GM18520 (cell line): ENCODE measurements around the gene LMAN2L.

ENCODE experiments used
- ATAC-seq: cut with Tn5 transposase; IDR thresholded peaks from one replicate; pipeline ENCODE4 v1.9.1; 2021; ENCODE audit not compliant: unreplicated experiment

LMAN2L gene

DNA sequence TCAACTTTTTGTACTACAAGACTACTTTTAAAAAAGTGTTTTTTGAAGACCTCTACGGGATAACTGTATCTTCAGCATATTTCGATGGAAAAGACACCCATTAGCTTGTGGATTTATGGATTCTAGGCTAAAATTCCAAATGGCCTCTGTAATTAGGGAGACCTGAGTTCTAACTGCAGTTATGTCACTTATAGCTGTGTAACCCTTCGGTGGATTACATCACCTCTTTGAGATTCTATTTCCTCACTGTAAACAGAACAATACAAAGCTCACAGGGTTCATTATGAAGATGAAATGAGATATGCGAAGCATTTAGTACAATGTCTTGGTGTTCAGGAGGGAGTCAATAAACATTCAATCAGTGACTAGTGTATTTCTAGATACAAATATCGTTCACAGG lies 24.2 kb downstream of the LMAN2L start:
- no peak for ATAC-seq

DNA sequence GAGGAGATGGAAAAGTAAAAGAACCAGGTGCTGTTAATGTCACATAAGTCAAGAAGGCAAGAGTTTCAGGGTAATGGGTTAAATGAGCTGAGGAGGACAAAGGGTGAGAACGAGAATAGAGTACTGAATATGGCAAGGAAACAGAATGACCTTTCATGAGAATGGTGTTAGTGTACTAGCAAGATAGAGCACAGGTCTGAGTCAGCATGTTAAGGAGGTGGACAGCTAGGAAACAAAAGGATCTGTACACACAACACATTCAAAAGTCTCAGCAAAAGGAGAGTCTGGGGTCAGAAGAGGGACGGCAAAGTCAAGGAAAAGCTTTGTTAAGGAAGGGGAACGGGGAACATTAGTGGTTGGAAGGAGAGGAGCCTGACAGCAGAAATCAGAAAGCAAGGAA lies 28.9 kb downstream of the LMAN2L start:
- ATAC-seq = no peak

DNA sequence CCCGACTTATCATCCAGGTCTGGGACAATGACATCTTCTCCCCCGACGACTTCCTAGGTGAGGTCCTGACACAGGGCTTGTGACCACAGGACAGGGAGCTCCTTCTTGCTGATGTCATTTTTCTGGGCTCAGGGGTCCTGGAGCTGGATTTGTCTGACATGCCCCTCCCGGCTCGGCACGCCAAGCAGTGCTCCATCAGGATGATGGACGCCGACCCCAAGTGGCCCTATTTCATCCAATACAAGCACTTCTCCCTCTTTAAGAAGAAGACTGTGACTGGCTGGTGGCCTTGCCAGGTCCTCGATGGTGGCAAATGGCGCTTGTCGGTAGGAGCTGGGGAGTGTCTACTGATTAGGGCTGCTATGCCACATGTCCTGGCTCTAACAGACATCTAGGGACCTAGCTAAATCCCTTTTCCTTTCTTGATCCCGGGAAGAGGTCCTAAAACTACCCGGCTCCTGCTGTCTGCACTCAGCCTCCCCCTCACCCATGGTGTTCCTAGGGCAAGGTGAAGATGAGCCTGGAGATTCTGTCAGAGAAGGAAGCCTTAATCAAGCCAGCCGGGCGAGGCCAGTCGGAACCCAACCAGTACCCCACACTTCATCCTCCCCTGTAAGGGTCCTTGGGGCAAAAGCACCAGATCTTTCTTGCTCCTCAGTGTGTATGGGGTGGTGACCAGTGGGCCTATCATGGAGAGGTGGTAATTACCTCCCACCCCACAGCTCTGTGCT lies 36.7 kb downstream of the LMAN2L start:
- ATAC-seq = no peak

DNA sequence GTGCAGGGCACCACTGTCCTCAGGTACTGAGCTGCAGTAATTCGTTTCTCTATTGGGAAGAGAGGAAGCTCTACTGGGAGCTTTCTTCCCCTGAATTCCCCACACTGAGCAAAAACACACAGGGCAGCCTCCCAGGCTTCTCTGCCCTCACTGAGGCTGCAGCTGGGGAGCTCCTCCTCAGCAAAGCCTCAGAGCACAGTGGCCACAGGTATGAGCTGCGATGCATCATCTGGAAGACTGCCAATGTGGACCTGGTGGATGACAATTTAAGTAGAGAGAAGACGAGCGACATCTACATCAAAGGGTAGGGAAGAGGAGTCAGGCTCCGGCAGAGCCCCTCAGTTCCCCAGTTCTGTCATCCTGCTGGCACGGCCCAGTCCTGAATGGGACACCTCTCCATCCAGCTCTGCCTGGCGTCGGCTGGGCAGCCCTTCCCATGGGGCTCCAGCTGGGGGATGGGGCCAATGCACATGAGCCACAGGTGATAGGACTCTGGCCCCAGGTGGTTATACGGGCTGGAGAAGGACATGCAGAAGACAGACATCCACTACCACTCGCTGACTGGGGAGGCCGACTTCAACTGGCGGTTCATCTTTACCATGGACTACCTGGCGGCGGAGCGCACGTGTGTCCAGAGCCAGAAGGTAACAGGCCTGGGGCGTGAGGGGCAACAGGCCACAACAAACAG lies 37.6 kb downstream of the LMAN2L start:
- ATAC-seq = no peak

DNA sequence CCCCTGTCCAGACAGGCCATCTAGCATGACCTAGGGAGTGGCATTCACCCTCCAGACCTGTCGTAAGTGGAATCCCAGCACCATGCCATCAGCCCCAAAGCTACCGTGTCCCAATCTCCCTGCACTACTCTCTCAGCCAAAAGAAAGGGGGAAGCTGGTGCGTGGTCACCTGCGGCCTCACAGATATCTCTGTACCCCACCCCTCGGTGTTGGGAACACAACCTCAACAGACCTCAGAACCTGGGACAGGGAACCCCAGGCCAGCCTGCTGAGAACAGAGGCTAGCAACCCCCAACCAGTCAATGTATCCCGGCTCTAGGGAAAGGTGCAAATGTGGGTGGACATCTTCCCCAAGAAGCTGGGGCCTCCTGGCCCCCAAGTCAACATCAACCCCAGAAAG lies 38.2 kb downstream of the LMAN2L start:
- ATAC-seq = no peak

DNA sequence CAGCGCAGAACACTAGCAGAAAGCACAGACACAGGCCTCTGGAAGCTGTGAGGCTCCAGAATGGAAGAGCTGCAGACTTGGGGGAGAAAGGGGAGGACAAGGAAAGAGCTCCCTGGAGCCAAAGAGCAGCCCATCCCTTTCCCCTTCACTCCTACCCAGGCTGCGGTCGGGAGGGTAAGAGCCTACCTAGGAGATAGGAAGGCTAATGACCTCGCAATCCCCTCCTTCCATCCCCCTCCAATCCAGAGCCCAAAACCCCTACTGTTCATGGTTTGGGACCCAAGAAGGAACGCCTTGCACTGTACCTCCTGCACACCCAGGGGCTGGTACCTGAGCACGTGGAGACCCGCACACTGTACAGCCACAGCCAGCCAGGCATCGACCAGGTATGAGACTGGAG lies 39.8 kb downstream of the LMAN2L start:
- ATAC-seq = no peak

DNA sequence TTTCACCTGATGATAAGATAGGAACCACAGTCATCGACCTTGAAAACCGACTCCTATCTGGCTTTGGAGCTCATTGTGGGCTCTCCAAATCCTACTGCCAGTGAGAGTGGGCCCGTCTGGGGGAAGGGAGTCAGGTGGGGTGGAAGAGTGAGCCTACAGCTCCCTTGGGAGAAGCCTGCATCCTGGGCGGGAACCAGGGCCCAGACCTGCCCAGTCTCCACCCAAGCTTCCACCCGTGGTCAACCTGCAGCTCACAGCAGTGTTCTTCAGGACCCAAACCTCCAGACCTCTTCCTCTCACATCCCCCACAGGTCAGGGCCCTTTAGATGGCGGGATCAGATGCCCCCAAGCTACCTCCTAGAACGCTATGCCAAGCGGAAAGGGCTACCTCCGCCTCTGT lies 40.2 kb downstream of the LMAN2L start:
- no peak for ATAC-seq

DNA sequence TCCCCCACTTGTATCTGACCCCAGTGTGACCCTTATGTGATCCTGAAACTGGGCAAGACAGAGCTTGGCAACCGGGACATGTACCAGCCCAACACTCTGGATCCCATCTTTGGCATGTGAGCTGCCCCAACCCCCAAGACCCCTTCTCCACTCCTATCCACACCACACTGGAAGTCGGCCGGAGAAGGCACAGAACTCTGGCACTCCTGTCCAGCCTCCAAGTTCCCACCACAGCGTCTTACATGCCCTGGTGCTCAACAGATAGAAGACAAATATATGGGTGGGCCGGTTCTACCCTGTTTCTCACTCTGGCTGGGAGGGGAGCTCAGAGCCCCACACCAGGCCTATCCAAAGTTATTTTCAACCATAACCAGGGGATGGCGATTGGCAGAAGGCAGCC lies 40.8 kb downstream of the LMAN2L start:
- ATAC-seq = no peak

DNA sequence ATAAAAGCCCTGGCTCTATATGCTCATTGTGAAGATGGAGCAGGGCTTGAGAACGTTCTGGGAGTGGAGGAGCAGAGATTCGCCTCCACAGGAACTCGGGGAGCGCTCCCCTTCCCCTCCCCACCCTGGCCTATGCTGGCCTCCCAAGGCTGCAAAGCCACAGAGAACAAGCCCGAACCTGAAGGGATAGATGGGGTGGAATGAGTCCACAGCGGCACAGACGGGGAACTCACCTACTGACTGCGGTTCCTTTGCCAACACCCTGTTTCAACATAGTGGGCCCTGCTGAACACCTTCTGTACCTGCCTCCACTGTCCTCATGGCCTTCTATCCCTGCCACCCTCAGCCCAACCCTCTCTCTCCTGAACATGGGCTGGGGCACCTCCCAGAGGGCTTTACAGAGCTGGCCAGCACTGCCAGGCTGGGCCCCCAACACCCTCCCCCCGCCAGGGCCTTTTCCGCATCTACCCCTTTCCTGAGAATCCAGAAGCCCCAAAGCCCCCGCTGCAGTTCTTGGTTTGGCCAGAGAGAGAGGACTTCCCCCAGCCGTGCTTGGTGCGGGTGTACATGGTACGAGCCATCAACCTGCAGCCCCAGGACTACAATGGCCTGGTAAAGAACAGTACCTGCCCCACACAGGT lies 41.5 kb downstream of the LMAN2L start:
- ATAC-seq = no peak

DNA sequence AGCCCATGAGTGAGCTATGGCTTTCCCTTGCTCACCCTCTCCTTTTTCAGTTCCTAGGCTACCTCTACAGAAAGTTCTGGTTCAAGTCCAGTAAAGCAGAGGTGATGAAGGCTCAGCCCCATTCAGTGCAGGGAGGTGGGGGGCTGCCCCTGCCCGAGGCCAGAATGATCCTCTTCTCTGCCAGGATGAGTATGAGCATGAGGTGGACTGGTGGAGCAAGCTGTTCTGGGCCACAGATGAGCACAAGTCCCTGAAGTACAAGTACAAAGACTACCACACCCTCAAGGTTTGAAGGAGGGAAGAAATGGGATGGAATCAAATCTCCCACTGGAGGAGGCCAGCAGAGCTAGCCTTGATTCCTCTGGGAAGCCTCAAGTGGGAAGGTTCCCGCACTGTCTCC lies 42.4 kb downstream of the LMAN2L start:
- no peak for ATAC-seq

DNA sequence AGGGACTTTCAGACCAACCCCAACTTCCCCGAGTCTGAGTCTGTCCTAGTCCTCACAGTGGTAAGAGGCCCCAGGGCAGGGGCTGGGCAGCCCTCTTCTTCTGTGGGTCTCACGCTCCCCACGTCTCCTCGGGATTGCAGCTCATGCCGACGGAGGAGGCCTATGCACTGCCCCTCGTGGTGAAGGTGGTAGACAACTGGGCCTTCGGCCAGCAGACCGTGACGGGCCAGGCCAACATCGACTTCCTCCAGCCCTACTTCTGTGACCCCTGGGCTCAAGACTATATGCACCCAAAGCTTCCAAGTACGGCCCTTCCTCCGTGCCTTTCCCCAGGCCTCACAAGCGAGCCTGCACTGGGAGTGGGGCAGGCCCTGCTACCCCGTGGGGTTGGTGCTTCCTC lies 44.3 kb downstream of the LMAN2L start:
- no peak for ATAC-seq

DNA sequence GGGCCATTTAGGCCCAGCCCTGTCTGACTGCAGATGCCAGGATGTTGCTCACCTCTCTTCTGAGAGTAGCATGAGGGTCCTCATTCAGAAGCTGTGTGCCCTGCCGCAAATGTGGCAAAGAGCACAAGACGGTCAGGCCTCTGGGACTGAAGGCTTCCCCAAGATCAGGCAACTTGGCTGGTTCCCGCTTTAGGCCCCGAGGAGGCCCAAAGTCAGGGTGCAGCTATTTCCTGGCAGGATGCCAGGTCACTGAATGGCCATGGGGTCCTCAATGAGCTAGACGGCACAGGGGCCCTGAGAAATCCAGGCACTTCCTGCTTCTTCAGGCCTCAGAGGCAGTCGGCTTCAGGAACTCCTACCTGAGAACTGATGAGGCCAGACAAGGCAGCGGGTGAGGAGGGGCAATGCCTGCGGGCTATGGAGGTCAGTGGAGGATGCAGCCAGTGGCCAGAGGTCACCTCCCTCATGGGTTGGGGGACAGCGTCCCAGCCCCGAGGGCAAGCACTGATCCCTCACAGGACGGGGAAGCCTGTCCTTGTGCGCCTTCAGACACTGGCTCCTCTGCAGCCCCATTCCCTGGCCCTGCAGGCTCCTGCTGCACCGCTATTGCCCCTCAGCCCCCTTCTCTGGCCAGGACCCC lies 44.9 kb downstream of the LMAN2L start:
- ATAC-seq = no peak

DNA sequence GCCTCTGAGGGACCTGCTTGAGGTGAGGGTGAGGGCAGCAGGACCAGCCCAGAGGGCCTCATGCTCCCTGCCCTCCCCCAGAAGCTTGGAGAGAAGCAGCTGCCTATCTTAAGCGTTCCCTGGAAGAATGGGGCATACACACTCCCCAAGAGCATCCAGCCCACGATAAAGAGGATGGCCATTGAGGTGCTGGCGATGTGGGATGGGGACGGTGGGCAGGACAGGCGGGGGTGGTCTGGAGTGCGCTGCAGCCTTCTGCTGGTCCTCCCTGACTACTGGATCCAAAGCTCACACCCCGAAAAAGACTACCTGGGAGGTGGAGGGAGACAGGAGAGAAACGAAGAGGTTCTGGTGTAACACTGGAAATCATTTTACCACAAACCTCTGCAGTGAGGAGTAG lies 45.6 kb downstream of the LMAN2L start:
- ATAC-seq = no peak

DNA sequence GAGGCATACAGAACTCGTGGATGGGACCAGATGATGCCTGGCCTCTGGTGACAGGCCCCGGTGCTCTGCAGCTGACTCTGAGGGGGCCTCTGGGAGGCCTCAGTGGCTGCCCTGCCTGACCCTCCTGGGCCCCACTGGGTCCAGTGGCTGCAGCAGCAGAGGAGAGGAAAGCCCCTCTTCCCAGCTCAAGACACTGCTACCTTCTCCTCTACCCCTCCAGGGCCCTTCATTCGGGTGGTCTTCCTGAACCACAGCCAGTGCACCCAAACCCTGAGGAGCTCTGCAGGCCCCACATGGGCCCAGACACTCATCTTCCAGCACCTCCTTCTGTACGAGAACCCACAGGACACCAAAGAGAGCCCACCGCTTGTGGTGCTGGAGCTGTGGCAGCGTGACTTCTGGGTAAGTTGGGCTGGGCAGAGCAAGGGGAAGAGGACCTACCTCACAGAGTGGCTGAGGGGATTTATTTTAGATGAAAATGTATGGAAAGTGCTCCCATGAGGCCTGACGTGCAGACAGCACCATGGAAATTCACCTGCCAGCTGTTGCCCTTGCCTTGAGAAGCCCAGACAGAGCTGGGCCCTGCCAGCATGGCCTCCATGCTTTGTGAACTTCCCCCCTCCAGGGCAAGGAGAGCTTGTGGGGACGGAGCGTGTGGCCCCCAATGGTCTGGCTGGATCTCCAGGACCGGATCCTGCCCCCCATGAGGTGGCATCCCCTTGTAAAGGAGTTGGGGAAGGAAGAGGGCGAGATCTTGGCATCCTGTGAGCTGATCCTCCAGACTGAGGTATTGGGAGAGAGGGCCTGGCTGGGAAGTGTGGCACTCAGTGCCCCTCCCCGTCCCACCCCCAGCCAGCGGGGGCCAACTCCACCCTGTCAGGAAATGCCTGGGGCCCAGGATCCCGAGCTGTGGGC lies 46.3 kb downstream of the LMAN2L start:
- ATAC-seq = no peak

DNA sequence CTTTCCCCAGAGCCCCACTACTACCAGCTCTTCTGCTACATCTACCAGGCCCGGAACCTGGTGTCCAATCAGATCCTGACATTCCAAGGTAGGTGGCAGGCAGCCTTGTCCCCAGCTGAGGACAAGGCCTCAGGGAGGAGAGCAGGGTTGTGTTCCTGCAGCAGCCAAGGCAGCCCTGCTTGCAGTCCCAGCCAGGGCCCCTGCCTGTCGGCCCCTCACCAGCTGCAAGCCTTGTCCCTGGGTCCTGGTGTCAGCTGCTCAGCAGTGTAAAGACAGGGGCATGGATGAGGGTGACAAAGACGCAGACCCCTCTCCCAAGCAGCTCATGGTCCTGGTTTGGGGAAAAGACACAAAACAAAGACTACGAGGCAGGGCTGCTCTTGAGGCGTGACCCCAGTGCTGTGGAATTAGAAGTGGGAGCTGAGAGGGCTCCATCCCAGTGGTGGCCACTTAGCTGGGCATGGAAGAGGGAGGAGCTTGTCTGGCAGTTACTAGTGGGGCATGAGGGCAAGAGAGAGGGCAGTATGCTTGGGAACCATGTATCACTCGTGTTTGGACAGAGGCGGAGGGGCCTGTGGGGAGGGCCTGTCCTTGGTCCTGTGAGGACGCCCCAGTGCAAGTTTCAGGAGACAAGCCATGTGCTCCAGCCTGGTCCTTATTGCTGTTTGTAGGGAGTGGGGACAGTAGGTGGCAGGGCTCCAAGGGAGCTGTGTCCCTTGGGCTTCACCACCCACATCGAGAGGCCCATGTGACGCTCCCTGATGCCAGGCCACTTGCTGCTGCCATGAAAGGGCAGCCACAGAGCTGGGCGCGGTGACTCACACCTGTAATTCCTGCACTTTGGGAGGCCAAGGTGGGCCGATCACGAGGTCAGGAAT lies 47.5 kb downstream of the LMAN2L start:
- no peak for ATAC-seq

DNA sequence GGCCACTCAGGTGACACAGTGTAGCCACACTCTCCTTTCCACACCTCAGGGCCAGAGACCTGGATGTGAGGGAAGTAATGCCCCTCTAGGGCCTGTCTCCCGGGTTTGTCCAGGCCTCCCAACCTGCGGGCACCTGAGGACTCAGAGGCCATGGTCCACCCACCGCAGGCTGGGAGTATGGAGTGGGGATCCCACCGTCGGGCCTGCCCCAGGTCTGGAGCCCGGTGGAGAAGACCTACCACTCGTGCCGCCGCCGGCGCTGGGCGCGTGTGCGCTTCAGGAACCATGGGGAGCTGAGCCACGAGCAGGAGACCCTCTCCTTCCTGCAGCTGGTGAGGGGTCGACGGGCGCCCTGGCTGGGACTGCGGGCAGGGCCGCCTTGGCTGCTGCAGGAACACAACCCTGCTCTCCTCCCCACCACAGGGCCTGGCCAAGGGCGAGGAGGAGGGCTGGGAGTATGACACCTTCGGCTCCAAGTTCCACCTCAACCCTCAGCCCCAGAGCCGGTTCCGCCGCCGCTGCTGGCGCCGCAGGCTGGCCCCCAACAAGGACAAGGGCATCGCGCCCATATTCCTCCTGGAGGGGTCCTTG lies 48.7 kb downstream of the LMAN2L start:
- ATAC-seq = no peak

DNA sequence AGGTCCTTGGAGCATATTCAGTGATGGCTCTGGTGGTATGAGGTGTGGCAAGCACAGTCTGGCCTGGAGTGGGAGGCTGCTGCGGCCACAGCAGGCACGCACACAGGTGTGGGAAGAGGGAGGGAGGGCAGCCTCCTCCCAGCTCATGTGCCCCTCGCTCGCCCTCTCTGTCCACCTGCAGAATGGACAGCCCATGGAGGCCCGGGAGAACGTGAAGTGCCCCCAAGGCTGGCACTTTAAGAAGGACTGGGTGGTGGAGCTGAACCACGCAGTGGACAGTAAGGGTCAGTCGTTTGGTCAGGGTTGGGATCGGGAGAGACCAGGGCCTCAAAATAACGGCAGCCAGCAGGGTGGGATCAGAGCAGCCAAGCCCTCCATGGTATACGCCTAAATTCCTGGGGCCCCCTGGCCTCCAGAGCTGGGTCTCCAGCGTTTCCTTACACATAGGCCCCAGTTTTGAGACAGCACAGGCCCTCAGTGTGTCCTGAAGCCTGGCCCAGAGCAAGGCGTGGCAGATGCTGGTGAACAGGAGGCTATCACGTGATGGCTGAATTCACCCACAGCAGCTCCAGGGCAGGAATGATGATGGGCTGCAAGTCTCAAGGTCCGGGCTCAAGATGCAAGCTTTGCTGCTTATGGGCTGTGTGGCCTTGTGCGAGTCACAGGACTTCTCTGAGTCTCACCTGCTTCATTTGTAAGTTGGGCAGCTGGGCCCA lies 49.4 kb downstream of the LMAN2L start:
- no peak for ATAC-seq

DNA sequence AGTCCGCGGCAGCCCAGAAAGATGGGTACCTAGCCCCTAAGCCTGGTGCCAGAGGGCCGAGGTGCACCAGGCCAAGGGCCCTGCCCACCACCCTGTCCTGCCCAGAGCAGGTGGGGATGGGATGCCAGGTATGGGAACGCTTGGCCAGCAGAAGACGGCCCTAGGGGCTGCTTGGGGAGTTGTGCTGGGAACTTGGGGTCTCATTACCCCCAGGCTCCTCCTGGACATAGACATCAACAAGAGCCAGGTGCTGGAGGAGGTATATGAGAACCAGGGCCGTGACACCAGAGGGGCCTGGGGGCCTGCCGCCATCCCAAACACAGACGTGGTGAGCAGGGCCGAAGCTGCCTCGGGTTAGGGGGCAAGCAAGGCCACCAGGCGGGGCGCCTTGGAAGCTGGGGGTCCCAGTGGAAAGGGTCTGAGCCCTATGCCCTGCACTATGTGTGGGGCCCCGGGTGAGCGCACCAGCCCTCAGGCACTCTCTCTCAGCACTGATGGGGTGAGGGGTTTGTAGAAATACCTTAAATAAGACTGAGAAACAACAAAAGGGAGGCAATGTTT lies 50.4 kb downstream of the LMAN2L start:
- ATAC-seq = no peak
